Right ventricle myocardium inferior (tissue), 1 donor: Measurements from ENCODE around the gene SV2C. TPM values are rescaled to one million over a fixed set of nuclear protein-coding genes. Genes with fewer than 3 reads are reported as not detected.

Source experiments
- ATAC-seq: fragments of 200-7000 bp; cut with Tn5 transposase; one replicate; pipeline ENCODE4 v1.9.1; 2020; ENCODE audit warnings: mild to moderate bottlenecking, moderate library complexity
- DNase-seq: peaks from one replicate; pipeline ENCODE4 v3.0.0; 2021; ENCODE audit errors: missing footprints
- intact Hi-C: fragments of 100-400 bp; cut with DNase I; formaldehyde crosslinking; loops from one replicate; pipeline ENCODE4 v1.11.0; 2022
- total RNA-seq: library from RNA; stranded (reverse); fragmentation: NEBNext Ultra II Directional; extraction: Animal tissue kit (Norgen Biotek cat#: 25700); gene quantifications from one replicate; pipeline ENCODE4 v1.2.1, GENCODE V29; 2021
- donor health status: DM: no; HTN: yes; CAD: no; lungs with severe emphysema.

Gene SV2C
- total RNA-seq, 1 donor from 2014 or later: 0.22 TPM

- DNase-seq (no peak), ATAC-seq (no peak)
- intact Hi-C loops: no loop called here
Measured at GRCh38 chr5:76192837-76193236, 109.7 kb downstream of the SV2C start.

DNA sequence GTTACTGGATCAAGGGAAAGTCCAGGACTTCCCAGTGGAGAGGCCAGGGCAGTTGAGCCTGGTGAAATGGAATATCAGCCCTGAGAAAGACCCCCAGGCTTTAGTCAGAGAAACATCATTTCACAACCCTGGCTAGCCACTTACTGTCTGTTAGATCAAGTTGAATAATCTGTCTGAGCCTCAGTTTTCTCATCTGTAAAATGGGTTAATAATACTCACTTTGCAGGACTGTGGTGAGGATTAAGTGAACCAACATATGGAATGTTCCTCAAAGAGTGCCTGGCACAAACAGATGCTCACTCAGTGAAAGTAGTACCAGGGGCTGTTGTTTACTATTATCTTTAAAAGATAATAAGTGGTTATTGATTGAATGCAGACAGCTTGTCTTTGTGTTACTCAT, 110.5 kb downstream of the SV2C start:
- intact Hi-C loops: no loop called here
- ATAC-seq (no peak), DNase-seq (no peak)

GRCh38 chr5:76194340-76194739, 111.2 kb downstream of the SV2C start:
- intact Hi-C loops: no loop called here
- no peak for ATAC-seq
- DNase-seq: no peak

GRCh38 chr5:76196457-76196856, 113.3 kb downstream of the SV2C start:
- no peak for DNase-seq
- ATAC-seq: no peak
- intact Hi-C loops: no loop called here

DNA sequence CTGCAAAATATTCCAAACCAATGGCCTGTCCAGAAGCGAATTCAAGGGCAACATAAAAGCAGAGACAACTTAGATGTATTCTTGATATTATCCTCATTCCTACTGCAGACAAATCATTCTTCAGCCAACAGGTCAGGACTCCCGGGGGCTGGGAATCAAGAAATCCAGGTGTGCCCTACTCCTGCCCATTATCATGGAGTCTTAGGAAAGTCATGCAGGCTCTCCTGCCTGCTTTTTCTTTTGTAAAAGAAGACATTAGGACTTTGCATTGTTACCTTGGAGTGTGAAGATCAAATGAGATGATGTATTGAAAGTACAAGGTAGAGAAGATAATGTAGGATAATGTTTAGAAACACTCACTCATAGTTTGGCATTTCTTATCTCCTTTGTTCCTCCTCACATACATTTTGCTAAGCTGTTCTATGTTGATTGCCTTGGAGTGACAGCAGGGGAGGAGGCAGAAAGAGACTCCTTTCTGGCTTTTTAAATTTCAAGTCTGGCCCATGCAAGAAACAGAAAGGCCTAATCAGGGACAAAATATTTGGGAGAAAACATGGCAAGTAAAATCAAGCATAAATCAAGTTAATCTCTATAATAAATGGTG, 113.8 kb downstream of the SV2C start:
- intact Hi-C loops: no loop called here
- ATAC-seq: no peak

GRCh38 chr5:76197726-76198125, 114.5 kb downstream of the SV2C start:
- intact Hi-C loops: no loop called here
- no peak for DNase-seq
- no peak for ATAC-seq

More for the DNA sequence above, 113.8 kb downstream of the SV2C start:
- DNase-seq: no peak

- ATAC-seq (peak; percentile 28), DNase-seq (no peak)
- intact Hi-C loops: no loop called here
Measured at GRCh38 chr5:76199336-76200318, 116.4 kb downstream of the SV2C start.

DNA sequence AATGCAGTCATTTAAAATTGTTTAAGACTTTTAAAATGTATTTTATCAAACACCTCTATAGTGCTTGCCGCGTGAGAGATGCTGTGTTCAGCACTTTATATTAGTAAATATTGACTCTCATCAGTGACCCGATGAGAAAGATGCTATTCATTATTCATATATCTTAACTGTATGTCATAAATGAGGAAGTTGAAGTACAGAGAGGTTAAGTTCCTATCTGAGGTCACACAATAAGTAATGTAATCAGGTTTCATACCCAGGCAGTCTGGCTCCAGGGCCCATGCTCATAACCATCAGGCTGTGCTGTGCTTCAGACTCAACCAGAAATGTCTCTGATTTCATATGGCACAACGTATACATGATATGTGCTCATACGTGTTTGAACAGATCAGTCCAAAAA, 119.0 kb downstream of the SV2C start:
- ATAC-seq: no peak
- DNase-seq: no peak
- intact Hi-C loops: no loop called here

DNA sequence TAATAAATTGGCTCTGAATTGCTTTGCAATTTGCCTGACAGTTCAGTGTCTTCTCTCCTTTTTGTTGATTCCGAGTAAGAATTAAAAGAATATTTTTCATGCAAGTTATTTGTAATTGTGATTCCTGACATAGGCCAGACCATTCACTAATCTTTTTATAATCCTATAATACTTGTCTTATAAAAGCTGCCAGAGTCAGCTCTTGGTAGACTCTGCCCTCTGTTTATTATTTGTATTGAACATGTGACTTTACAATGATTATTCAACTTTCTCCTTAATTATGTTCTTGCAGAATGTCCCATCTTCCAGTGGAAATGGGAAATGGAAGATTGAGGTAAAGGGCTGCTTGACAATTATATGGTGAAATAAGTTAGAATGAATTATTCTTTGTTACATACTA, 121.0 kb downstream of the SV2C start:
- ATAC-seq: no peak
- intact Hi-C loops: no loop called here
- DNase-seq: no peak

GRCh38 chr5:76204713-76205112, 121.5 kb downstream of the SV2C start:
- DNase-seq: no peak
- ATAC-seq: no peak
- intact Hi-C loops: no loop called here

DNA sequence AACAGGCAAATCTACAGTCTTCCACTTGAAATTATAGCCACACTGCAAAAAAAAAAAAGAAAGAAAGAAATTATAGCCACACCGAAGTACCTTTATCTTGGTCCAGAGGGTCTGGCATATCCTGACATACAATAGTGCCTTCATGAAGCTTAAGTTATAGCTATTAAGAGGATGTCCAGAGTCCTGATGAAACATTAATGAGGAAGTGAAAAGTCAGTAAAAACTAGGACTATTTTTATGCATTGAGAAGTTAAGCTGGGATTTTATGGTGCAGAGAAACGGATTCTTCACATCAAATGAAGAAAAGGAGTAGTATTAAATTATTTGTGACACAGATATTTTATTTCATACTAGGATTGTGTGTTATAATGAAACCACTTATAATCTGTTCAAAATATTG, 123.9 kb downstream of the SV2C start:
- intact Hi-C loops: no loop called here
- ATAC-seq (no peak), DNase-seq (no peak)

- intact Hi-C loops: no loop called here
- ATAC-seq (no peak), DNase-seq (no peak)
Measured at GRCh38 chr5:76209297-76209696, 126.1 kb downstream of the SV2C start.

DNA sequence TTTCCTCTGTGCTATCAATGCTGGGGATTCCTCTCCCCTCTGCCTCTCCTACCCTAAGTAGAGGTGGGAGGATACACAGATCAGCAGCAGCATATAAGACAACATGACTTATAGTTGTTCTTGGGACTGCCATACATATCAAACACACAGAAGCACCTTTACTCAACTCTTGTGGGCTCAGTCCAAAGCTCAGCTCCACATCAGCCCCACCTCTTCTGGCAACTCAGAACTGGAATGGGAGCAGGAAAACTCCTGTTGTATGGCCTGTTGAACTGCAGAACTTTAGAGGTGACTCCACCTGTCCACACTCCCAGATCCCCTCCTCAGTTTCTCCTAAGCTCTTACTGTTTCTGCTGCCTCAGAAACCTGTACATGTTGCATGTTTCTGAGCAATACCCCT, 127.8 kb downstream of the SV2C start:
- ATAC-seq: no peak
- intact Hi-C loops: no loop called here

GRCh38 chr5:76213858-76214257, 130.7 kb downstream of the SV2C start:
- intact Hi-C loops: no loop called here
- ATAC-seq: no peak
- no peak for DNase-seq

More for the DNA sequence above, 127.8 kb downstream of the SV2C start:
- no peak for DNase-seq

GRCh38 chr5:76216748-76217147, 133.6 kb downstream of the SV2C start:
- intact Hi-C loops: no loop called here
- no peak for ATAC-seq
- DNase-seq: no peak

GRCh38 chr5:76219636-76220035, 136.5 kb downstream of the SV2C start:
- DNase-seq (no peak), ATAC-seq (no peak)
- intact Hi-C loops: no loop called here

- ATAC-seq: no peak
- intact Hi-C loops: no loop called here
- no peak for DNase-seq
Measured at GRCh38 chr5:76221311-76221710, 138.1 kb downstream of the SV2C start.

- intact Hi-C loops: no loop called here
- ATAC-seq (no peak), DNase-seq (no peak)
Measured at GRCh38 chr5:76222318-76222717, 139.1 kb downstream of the SV2C start.

- ATAC-seq (no peak), DNase-seq (no peak)
- intact Hi-C loops: no loop called here
Measured at GRCh38 chr5:76223696-76224095, 140.5 kb downstream of the SV2C start.

GRCh38 chr5:76224898-76225297, 141.7 kb downstream of the SV2C start:
- ATAC-seq (no peak), DNase-seq (no peak)
- intact Hi-C loops: no loop called here
